Aorta (tissue), 5 donors: Measurements from ENCODE around the gene KITLG. TPM values are rescaled to one million over a fixed set of nuclear protein-coding genes. Genes with fewer than 3 reads are reported as not detected.

Source experiments
- ATAC-seq: fragments of 200-7000 bp; cut with Tn5 transposase; one replicate; pipeline ENCODE4 v1.9.1; 2022; ENCODE audit warnings: moderate library complexity; ENCODE audit not compliant: low FRiP score
- DNase-seq, 2 donors: peaks; one replicate each; pipeline ENCODE4 v3.0.0-alpha.2; 2020
- H3K27ac ChIP-seq, 2 donors: one replicate each; pipeline ENCODE4 v1.5.1; 2013; ENCODE audit warnings: low read length in 2 of 2, mild to moderate bottlenecking in 2 of 2, moderate library complexity in 2 of 2, control low read depth in 1 of 2, inconsistent platforms in 1 of 2, low read depth in 1 of 2
- H3K27me3 ChIP-seq, 2 donors: one replicate each; pipeline ENCODE4 v1.6.1; 2013; ENCODE audit warnings: control low read depth in 1 of 2, low read length in 1 of 2, mild to moderate bottlenecking in 1 of 2, moderate library complexity in 1 of 2; ENCODE audit not compliant: insufficient read depth in 2 of 2, control insufficient read depth in 1 of 2
- H3K36me3 ChIP-seq, 2 donors: one replicate each; pipeline ENCODE4 v1.6.1; 2013; ENCODE audit warnings: control low read depth in 1 of 2, low read length in 1 of 2, mild to moderate bottlenecking in 1 of 2; ENCODE audit not compliant: insufficient read depth in 2 of 2, control insufficient read depth in 1 of 2
- H3K4me1 ChIP-seq, 2 donors: one replicate each; pipeline ENCODE4 v1.6.1; 2013; ENCODE audit warnings: low read length in 2 of 2, control low read depth in 1 of 2, mild to moderate bottlenecking in 1 of 2, moderate library complexity in 1 of 2; ENCODE audit not compliant: insufficient read depth in 2 of 2, control insufficient read depth in 1 of 2
- H3K4me3 ChIP-seq, 2 donors: one replicate each; pipeline ENCODE4 v1.5.1; 2013; ENCODE audit warnings: low read length in 2 of 2, control low read depth in 1 of 2, mild to moderate bottlenecking in 1 of 2
- H3K9me3 ChIP-seq: one replicate; pipeline ENCODE4 v1.6.1; 2013; ENCODE audit warnings: mild to moderate bottlenecking, low read length; ENCODE audit not compliant: control insufficient read depth
- WGBS, 2 donors: extraction: QIAGEN DNeasy Blood & Tissue Kit; methylation state at CpG; one replicate each; pipeline ENCODE4 v1.1.7; 2013; 5-methylcytosine and 5-hydroxymethylcytosine counted together
- intact Hi-C, 2 donors: fragments of 100-400 bp; cut with DNase I; formaldehyde crosslinking; loops; one replicate each; pipeline versions ENCODE4 v1.14.2 to v1.15.0; 2022
- polyA plus RNA-seq, 2 donors: library from polyadenylated mRNA; stranded (reverse); fragments of 200-250 nt; gene quantifications; one replicate each; pipeline ENCODE4 v1.2.3, GENCODE V29; 2013
- total RNA-seq, 2 donors: library from RNA; stranded (reverse); fragmentation: NEBNext Ultra II Directional; extraction: Animal tissue kit (Norgen Biotek cat#: 25700); gene quantifications; one replicate each; pipeline ENCODE4 v1.2.1, GENCODE V29; 2021
- donor health status: healthy with polysubstance abuse.
- donor health status: Bipolar disorder and iron deficiency.
- donor health status: DM: no; HTN: no; CAD: no.
- donor health status: DM: no; HTN: no; CAD: no.
- donor health status: DM: yes; HTN: yes; CAD: no.

KITLG gene
- total and polyA plus RNA-seq, 4 donors: 6.5 to 42.1 (median 13.4) TPM

- ATAC-seq: no peak
- no peaks in the 10 kb centered on the region for H3K36me3 ChIP-seq
Measured at GRCh38 chr12:88503281-88503703, 77.0 kb downstream of the KITLG start.

GRCh38 chr12:88501972-88502938 lies 78.0 kb downstream of the KITLG start:
- no peak overlapping the region for H3K27ac ChIP-seq

More at GRCh38 chr12:88503281-88503703, 77.0 kb downstream of the KITLG start:
- 94 to 95% methylated on average over 3 of the region's 3 CpGs for WGBS, 2 donors
- Histone ChIP-seq H3K27ac (no peak overlapping the region), H3K4me3 (no peak overlapping the region), H3K9me3 (no peaks in the 10 kb centered on the region), H3K27me3 (no peaks in the 10 kb centered on the region), H3K4me1 (no peaks in the 10 kb centered on the region)
- no peak for DNase-seq
- intact Hi-C loops: no loop called here

GRCh38 chr12:88496891-88497371 lies 83.3 kb downstream of the KITLG start:
- H3K27ac ChIP-seq: no peak overlapping the region
- DNase-seq (no peak), ATAC-seq (no peak)
- intact Hi-C loops: no loop called here
- no peak overlapping the region for H3K4me3 ChIP-seq
- 36% methylated on average over 3 of the region's 3 CpGs for WGBS, 2 donors
- H3K36me3 ChIP-seq: no peaks in the 10 kb centered on the region
- H3K9me3 ChIP-seq: no peaks in the 10 kb centered on the region
- no peaks in the 10 kb centered on the region for H3K27me3 ChIP-seq
- peaks cover 0 to 4% of the 10 kb centered on the region in 2 donors for H3K4me1 ChIP-seq

More at GRCh38 chr12:88501972-88502938, 78.0 kb downstream of the KITLG start:
- intact Hi-C loops: no loop called here
- no peak overlapping the region for H3K4me3 ChIP-seq
- no peaks in the 10 kb centered on the region for H3K9me3 ChIP-seq
- H3K4me1 ChIP-seq: no peaks in the 10 kb centered on the region
- H3K27me3 ChIP-seq: no peaks in the 10 kb centered on the region
- ATAC-seq (no peak), DNase-seq (no peak)
- no peaks in the 10 kb centered on the region for H3K36me3 ChIP-seq
- 55 to 61% methylated on average over 5 of the region's 5 CpGs for WGBS, 2 donors

GRCh38 chr12:88496429-88496828 lies 83.8 kb downstream of the KITLG start:
- H3K27ac ChIP-seq: no peak overlapping the region
- intact Hi-C loops: no loop called here
- no peaks in the 10 kb centered on the region for H3K27me3 ChIP-seq
- no peak overlapping the region for H3K4me3 ChIP-seq
- peaks cover 0 to 4% of the 10 kb centered on the region in 2 donors for H3K4me1 ChIP-seq
- DNase-seq (no peak), ATAC-seq (no peak)
- H3K36me3 ChIP-seq: no peaks in the 10 kb centered on the region
- 73 to 74% methylated on average over 3 of the region's 3 CpGs for WGBS, 2 donors
- H3K9me3 ChIP-seq: no peaks in the 10 kb centered on the region

GRCh38 chr12:88495031-88495430 lies 85.2 kb downstream of the KITLG start:
- Histone ChIP-seq H3K4me1 (peaks cover 0 to 4% of the 10 kb centered on the region in 2 donors), H3K9me3 (no peaks in the 10 kb centered on the region), H3K27ac (no peak overlapping the region), H3K36me3 (no peaks in the 10 kb centered on the region), H3K27me3 (no peaks in the 10 kb centered on the region), H3K4me3 (no peak overlapping the region)
- ATAC-seq (no peak), DNase-seq (no peak)
- 100% methylated on average over 1 of the region's 1 CpG for WGBS, 2 donors
- intact Hi-C loops: no loop called here

GRCh38 chr12:88494520-88494919 lies 85.8 kb downstream of the KITLG start:
- ATAC-seq (no peak), DNase-seq (no peak)
- intact Hi-C loops: no loop called here
- no peaks in the 10 kb centered on the region for H3K27me3 ChIP-seq
- H3K4me1 ChIP-seq: peaks cover 0 to 4% of the 10 kb centered on the region in 2 donors
- H3K27ac ChIP-seq: no peak overlapping the region
- no peaks in the 10 kb centered on the region for H3K9me3 ChIP-seq
- WGBS, 2 donors: 92 to 93% methylated on average over 1 of the region's 1 CpG
- H3K4me3 ChIP-seq: no peak overlapping the region
- H3K36me3 ChIP-seq: no peaks in the 10 kb centered on the region

GRCh38 chr12:88493636-88494035 lies 86.6 kb downstream of the KITLG start:
- intact Hi-C loops: no loop called here
- H3K27ac ChIP-seq: no peak overlapping the region
- H3K27me3 ChIP-seq: no peaks in the 10 kb centered on the region
- no peak for DNase-seq
- no peaks in the 10 kb centered on the region for H3K36me3 ChIP-seq
- no peaks in the 10 kb centered on the region for H3K9me3 ChIP-seq
- ATAC-seq: no peak
- H3K4me3 ChIP-seq: no peak overlapping the region
- 14 to 19% methylated on average over 2 of the region's 2 CpGs for WGBS, 2 donors
- peaks cover 0 to 4% of the 10 kb centered on the region in 2 donors for H3K4me1 ChIP-seq

- Histone ChIP-seq H3K27ac (no peak overlapping the region), H3K27me3 (no peaks in the 10 kb centered on the region), H3K9me3 (no peaks in the 10 kb centered on the region), H3K4me3 (no peak overlapping the region), H3K36me3 (no peaks in the 10 kb centered on the region), H3K4me1 (no peaks in the 10 kb centered on the region)
- DNase-seq (no peak), ATAC-seq (no peak)
- 93% methylated on average over 2 of the region's 2 CpGs for WGBS, 2 donors
- intact Hi-C loops: no loop called here
Measured at GRCh38 chr12:88490425-88490824, 89.8 kb downstream of the KITLG start.

GRCh38 chr12:88472775-88473174 lies 107.5 kb downstream of the KITLG start:
- H3K4me1 ChIP-seq: peaks cover 0 to 4% of the 10 kb centered on the region in 2 donors
- WGBS, 2 donors: 88 to 89% methylated on average over 3 of the region's 3 CpGs
- no peaks in the 10 kb centered on the region for H3K27me3 ChIP-seq
- H3K9me3 ChIP-seq: no peaks in the 10 kb centered on the region
- no peak overlapping the region for H3K4me3 ChIP-seq
- no peak for ATAC-seq
- DNase-seq: no peak
- intact Hi-C loops: no loop called here
- H3K36me3 ChIP-seq: no peaks in the 10 kb centered on the region
- no peak overlapping the region for H3K27ac ChIP-seq
